22Rv1 (cell line): ENCODE results near the gene BMP7.
"Not testable (repeated sequence)": the region's sequence is repeated elsewhere in the genome, so short reads cannot be mapped to it uniquely, and the experiment has no call there.

Experiments used
- H3K27ac ChIP-seq: fragments of 450-650 bp; 2 replicates; pipeline ENCODE4 v1.5.1; 2017
- CTCF ChIP-seq: fragments of 450-650 bp; IDR thresholded peaks from 2 replicates; pipeline ENCODE4 v1.5.1; 2017; ENCODE audit warnings: mild to moderate bottlenecking
- ZFX ChIP-seq: fragments of 450-650 bp; IDR thresholded peaks from 2 replicates; pipeline ENCODE4 v1.6.1; 2017; ENCODE audit warnings: antibody characterized with exemption, borderline replicate concordance

BMP7 gene

GRCh38 chr20:57265336-57265996, 975 bp downstream of the BMP7 start:
- H3K27ac ChIP-seq = no peak overlapping the region
- no peak for TF ChIP-seq CTCF
- TF ChIP-seq ZFX = no peak

GRCh38 chr20:57264908-57265335, 1.5 kb downstream of the BMP7 start:
- H3K27ac ChIP-seq = not testable (repeated sequence)

GRCh38 chr20:57263801-57264792, 2.3 kb downstream of the BMP7 start:
- TF ChIP-seq ZFX (no peak), CTCF (no peak)
- H3K27ac ChIP-seq = no peak overlapping the region

GRCh38 chr20:57262784-57263609, 3.4 kb downstream of the BMP7 start:
- TF ChIP-seq ZFX (no peak), CTCF (no peak)
- no peak overlapping the region for H3K27ac ChIP-seq

- TF ChIP-seq CTCF (no peak), ZFX (no peak)
- H3K27ac ChIP-seq = no peak overlapping the region
Measured at GRCh38 chr20:57262301-57262700, 4.1 kb downstream of the BMP7 start.

GRCh38 chr20:57261457-57262251, 4.8 kb downstream of the BMP7 start:
- TF ChIP-seq ZFX (no peak), CTCF (no peak)
- no peak overlapping the region for H3K27ac ChIP-seq

GRCh38 chr20:57260934-57261333, 5.5 kb downstream of the BMP7 start:
- TF ChIP-seq CTCF (no peak), ZFX (no peak)
- H3K27ac ChIP-seq = no peak overlapping the region
